NOMO-1 (cell line): Measurements from ENCODE around the gene HCK.
"Not testable (repeated sequence)": the region's sequence is repeated elsewhere in the genome, so short reads cannot be mapped to it uniquely, and the experiment has no call there.

Experiments
- DNase-seq, 2 experiments: peaks; one replicate each; lab custom pipeline; 2025; ENCODE audit not compliant: unreplicated experiment in 2 of 2; lab: John Stamatoyannopoulos, UW

HCK gene

DNA sequence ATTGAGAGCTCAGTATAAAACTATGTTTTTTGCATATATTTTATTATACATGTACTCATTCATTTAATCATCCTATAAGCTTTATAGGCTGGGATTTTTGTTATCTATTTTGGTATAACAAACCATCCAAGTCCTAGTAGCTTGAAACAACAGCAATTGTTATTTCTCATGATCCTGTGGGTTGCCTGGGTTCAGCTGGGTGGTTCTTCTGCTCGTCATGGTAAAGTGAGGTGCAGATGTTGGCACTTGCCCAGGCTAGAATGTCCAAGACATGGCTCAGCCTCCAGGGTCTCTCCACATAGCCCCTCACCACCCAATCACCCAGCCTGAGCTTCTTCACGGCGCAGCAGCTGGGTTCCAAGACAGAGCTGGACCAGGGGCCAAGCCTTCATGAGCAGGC, 36.7 kb downstream of the HCK start:
- DNase-seq = no peak

- no peak for DNase-seq
Measured at GRCh38 chr20:32089637-32090362, 37.8 kb downstream of the HCK start.

DNA sequence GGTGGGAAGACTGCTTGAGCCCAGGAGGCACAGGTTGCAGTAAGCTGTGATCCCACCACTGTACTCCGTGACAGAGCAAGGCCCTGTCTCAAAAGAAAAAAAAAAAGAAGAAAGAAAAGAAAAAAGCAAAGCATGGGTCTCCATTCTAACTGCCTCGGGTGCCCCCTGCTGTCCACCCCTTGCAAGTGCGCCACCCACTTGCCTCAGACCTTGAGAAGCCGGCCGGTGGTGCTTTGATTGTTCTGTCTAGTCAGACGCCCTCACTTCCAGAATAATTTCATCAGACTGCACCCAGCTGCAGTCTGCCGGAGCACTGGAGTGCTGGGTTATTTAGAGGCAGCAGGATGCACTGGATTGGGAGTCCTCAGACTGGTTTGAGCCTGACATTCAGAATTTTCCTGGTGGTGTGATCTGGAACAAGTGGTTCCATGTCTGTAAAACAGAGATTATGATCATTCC, 39.9 kb downstream of the HCK start:
- peak; percentile 41 to 70 for DNase-seq

GRCh38 chr20:32098786-32099185, 46.7 kb downstream of the HCK start:
- no peak for DNase-seq

DNA sequence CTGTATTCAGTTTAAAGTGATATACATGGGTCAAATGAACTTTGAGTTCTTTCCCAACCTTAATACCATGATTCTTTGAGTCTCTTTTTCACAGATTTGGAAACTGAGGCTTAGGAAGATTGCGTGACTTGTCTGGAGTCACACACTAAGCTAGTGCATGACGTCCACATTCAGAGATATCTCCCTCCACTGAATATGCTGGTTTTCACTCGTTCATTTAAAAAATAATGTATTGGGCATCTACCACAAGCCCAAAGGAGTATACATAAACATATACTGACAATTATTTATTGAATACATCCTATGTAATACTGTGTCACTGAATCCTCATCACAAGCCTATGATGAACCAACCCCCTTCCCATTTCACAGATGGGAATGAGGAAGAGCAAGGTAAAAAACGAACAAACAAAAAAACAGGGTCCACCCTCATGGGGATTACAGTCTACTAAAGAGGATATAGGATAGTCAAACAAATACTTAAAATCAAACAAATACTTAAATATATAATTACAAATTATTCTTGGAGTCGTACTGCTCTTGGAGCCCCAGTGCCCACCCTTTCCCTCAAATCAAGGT, 56.9 kb downstream of the HCK start:
- DNase-seq = peak in 1 of 2 experiments; percentile 46

DNA sequence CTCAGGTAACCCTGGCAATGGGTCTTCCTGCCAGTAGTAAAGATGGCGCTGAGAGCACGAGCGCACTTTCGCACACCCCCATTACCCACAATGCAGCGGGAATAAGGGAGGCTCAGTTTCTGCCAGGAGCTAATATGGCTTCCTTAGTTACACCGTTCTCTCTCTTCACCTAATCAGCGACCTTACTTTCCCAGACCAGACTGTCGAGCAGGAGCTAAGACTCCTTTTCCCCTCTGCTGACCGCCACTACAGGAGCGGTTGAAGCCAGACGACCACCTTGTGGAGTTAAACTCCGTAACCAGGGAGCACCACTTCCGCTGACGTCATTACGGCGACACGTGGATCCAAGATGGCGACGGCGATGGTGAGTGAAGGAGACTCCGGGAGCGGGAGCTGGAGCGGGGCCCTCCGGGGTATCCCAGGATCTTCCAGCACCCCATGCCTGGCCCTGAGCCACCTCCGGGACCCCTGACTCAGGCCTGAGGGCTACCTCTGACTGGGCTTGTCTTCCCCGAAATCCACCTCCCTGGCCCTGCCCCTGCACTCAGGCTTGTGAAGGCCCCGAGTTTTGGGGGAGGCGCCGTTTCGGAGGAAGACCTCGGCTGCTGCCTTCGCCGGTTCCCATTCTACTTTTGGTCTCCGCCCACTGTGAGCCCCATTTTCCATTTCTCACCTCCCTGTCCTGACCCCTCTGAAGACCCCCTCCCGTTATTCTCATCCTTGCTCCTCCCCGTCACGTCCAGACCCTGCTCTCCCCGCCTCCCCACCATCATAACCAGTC, 57.5 kb downstream of the HCK start, which contains the start of gene TM9SF4:
TSS of gene TM9SF4 (plus strand) at position 323 of the 781 bp plus-strand sequence. CDS start at position 350, 27 bp downstream.
- DNase-seq = peak; percentile 90 to 92

- DNase-seq = no peak
Measured at GRCh38 chr20:32110173-32110704, 58.2 kb downstream of the HCK start.

DNA sequence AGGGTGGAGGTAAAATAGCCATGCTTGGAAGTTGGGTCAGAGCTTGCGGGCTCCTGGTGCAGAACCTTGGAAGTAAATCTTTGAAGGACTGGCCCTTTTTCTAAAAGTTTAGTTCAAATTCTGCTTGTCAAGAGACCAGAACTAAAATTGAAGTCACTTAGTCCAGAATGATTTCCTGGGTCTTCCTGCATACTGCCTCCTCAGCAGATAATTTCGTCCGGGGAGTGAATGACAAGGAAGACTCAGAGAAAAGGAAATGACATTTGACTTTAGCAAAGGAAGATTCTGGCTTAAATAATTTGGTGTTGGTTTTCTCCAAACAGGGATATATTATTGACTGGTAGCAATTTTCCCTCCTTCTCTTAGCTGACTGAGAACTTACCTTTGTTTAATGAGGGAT, 58.7 kb downstream of the HCK start:
- DNase-seq = no peak

GRCh38 chr20:32111156-32111686, 59.2 kb downstream of the HCK start:
- DNase-seq = no peak

GRCh38 chr20:32111753-32112152, 59.7 kb downstream of the HCK start:
- no peak for DNase-seq

DNA sequence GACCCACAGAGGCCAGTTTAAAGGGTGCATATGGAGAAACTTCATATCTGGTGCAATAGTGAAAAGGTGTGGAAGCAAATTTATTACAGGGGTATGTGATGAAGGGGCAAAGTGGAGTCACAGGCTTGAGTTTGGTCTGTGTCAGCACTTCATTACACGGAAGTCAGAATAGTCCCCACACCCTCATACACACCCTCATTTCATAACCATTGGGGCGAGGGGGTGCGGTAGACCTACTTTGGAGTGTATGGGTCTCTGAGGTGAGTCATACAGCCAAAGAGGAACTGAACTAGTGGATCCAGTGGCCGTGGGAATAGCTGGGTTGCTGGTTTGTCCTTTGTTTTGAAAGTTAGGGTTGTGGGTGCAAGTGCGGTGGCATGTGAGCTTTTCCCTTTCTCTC, 60.8 kb downstream of the HCK start:
- peak; percentile 96 to 98 for DNase-seq

- DNase-seq = no peak
Measured at GRCh38 chr20:32113591-32114260, 61.7 kb downstream of the HCK start.

- no peak for DNase-seq
Measured at GRCh38 chr20:32114305-32114960, 62.4 kb downstream of the HCK start.

GRCh38 chr20:32115211-32115767, 63.2 kb downstream of the HCK start:
- no peak for DNase-seq

DNA sequence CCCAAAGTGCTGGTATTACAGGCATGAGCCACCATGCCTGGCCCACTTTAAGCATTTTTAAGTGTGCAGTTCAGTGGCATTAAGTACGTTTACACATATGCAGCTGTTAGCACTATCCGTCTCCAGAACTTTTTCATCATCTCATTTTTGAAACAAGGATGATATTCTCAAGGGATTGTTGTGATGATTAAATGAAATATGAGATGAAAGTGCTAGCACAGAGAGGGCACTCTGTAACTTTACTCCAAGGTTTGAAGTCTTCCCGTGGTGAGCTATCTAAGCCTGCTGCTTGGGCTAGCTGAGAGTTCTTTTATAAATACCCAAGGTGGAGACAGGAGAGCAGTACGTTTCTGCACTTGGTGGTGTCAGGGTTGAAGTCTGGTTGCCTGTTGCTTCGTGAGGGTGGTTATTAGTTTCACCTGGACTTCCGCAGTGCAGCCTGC, 64.1 kb downstream of the HCK start:
- no peak for DNase-seq

DNA sequence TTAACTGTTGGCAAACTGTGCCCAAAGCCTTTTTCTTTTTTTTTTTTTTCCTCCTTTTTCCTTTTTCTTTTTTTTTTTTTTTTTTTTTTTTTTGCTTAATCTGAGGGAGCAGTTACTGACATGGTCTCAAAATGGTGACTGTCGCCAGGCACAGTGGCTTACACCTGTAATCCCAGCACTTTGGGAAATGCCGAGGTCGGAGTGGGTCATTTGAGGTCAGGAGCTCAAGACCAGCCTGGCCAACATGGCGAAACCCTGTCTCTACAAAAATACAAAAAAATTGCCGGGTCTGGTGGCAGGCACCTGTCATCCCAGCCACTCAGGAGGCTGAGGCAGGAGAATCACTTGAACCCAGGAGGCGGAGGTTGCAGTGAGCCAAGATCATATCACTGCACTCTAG, 64.8 kb downstream of the HCK start:
- not testable (repeated sequence) for DNase-seq

- DNase-seq = not testable (repeated sequence)
Measured at GRCh38 chr20:32118427-32118826, 66.4 kb downstream of the HCK start.

- DNase-seq = no peak
Measured at GRCh38 chr20:32119734-32120133, 67.7 kb downstream of the HCK start.

DNA sequence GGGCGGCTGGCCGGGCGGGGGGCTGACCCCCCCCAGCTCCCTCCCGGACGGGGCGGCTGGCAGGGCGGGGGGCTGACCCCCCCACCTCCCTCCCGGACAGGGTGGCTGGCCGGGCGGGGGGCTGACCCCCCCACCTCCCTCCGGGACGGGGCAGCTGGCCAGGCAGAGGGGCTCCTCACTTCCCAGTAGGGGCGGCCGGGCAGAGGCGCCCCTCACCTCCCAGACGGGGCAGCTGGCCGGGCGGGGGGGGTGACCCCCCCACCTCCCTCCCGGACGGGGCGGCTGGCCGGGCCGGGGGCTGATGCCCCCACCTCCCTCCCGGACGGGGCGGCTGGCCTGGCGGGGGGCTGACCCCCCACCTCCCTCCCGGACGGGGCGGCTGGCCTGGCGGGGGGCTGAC, 69.9 kb downstream of the HCK start:
- DNase-seq = not testable (repeated sequence)

GRCh38 chr20:32123088-32123487, 71.0 kb downstream of the HCK start:
- DNase-seq = no peak
